CD4-positive, alpha-beta T cell treated with Interleukin-6 at 100 ng/mL for 8 hours (primary cell): ENCODE results near the gene SIVA1.

Source experiments
- DNase-seq: peaks from one replicate; pipeline ENCODE4 v3.0.0-alpha.2; 2020; ENCODE audit warnings: mixed read lengths, low spot score

The SIVA1 gene, protein sequence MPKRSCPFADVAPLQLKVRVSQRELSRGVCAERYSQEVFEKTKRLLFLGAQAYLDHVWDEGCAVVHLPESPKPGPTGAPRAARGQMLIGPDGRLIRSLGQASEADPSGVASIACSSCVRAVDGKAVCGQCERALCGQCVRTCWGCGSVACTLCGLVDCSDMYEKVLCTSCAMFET

GRCh38 chr14:104752735-104753527 is at the start of gene SIVA1:
Gene SIVA1 (plus strand): TSS chr14:104753147. CDS start chr14:104753202, 55 bp downstream.
- DNase-seq, result peak; percentile 99

GRCh38 chr14:104703269-104703668 is 49.7 kb upstream of the SIVA1 start:
- DNase-seq, result no peak

DNA sequence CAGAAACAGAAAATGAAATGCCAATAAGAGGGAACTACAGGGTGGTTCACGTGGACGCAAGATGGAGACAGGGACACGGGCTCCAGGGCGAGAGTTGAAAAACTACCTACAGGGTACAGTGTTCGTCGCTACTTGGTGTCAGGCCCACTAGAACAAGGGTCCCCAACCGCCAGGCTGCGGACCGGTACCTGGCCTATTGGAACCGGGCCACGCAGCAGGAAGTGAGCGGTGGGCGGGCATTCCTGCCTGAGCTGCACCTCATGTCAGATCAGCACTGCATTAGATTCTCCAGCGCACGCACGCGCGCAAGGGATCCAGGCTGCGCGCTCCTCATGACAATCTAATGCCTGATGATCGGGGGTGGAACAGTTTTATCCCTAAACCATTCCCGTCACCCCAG is 48.7 kb upstream of the SIVA1 start:
- no peak for DNase-seq

DNA sequence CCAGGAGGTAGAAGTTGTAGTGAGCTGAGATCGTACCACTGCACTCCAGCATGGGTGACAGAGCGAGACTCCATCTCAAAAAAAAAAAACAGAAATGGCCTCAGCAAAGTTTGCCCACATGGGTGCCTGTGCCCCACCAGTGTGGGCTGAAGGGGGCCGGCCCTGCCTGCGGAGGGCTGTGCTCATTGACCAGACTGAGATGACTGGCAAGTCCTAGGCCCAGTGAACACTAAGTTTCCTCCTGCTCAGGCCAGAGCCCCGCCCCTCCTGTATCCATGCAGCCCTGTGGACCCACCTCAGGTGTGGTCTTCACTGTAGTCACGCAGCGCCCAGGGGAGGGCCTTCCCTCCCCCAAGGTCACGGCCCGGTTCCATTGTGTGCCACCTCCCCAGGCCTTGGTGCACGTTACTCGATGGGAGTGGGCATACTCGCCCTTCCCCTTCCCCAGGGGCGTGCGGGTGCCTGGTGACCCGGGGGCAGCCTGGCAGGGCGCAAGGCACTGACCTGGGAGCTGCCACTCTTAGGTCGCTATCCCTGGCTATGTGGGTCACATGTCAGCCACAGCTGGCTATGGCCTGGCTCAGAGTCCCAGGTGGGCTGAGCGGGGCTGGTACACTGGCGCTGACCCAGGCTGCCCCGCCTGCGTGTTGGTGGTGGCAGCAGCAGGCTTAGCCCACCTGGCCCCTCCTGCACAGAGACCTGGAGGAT is 47.5 kb upstream of the SIVA1 start:
- DNase-seq, result no peak

- DNase-seq, result no peak
These were observed 46.0 kb upstream of the SIVA1 start for GRCh38 chr14:104706733-104707607.

DNA sequence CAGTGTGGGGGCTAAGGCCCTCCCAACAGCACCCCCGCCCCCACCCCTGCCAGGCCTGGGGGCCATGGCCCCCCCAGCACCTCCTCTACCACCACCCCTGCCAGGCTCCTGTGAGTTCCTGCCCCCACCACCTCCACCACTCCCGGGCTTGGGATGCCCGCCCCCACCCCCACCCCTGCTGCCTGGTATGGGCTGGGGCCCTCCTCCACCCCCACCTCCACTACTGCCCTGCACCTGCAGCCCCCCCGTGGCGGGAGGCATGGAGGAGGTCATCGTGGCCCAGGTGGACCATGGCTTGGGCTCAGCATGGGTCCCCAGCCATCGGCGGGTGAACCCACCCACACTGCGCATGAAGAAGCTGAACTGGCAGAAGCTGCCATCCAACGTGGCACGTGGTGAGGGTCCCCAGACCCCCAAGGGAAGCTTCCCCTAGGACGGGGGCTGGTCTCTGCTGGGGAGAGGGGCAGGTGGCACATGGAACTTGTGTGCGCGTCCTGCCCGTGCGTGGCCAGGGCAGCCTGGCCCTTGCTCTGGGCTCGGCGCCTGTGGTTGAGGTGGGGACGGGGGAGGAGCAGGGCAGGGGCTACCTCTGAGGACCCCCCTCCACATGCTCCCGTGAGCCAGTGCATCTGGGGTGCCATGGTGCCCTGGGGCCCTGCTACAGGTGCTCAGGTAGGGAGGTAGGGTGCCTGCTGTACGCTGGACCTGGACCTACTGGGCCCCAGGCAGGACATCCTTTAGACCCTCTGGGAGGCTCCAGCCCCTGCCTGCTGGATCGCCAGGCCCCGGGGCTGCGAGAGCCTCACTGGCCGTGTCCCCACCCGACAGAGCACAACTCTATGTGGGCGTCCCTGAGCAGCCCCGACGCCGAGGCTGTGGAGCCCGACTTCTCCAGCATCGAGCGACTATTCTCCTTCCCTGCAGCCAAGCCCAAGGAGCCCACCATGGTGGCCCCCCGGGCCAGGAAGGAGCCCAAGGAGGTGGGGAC is 45.0 kb upstream of the SIVA1 start:
- DNase-seq, result no peak

DNA sequence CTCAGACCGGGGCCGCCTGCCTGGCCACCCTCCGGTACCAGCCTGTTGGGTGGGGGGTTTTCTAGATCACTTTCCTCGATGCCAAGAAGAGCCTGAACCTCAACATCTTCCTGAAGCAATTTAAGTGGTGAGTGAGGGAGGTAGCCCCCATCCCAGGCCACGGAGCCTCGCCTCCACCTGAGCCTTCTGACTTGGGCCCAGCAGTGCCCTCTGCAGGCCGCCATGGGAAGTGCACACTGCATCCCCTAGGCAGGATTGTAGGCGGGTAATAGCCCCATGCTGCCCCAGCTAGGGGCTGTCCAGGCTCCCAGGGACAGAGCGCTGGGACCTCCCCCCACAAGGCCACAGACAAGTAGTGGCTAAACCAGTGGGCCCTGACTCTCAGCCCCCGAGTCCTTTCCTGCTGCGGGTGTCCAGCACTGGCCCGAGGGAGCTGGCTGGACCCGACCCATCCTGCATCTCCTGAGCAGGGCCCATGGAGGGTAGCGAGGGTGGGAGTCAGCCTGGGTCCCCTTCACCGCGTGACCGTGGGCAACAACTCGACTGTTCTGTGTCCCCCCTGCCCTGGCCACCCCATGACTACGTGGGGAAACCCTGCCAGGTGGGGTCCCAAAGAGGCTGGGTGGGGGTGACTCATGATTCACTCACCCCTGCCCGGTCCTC is 44.2 kb upstream of the SIVA1 start:
- peak; percentile 67 for DNase-seq

GRCh38 chr14:104709387-104710039 is 43.4 kb upstream of the SIVA1 start:
- no peak for DNase-seq

- DNase-seq, result no peak
These were observed 42.7 kb upstream of the SIVA1 start for GRCh38 chr14:104710071-104710735.

DNA sequence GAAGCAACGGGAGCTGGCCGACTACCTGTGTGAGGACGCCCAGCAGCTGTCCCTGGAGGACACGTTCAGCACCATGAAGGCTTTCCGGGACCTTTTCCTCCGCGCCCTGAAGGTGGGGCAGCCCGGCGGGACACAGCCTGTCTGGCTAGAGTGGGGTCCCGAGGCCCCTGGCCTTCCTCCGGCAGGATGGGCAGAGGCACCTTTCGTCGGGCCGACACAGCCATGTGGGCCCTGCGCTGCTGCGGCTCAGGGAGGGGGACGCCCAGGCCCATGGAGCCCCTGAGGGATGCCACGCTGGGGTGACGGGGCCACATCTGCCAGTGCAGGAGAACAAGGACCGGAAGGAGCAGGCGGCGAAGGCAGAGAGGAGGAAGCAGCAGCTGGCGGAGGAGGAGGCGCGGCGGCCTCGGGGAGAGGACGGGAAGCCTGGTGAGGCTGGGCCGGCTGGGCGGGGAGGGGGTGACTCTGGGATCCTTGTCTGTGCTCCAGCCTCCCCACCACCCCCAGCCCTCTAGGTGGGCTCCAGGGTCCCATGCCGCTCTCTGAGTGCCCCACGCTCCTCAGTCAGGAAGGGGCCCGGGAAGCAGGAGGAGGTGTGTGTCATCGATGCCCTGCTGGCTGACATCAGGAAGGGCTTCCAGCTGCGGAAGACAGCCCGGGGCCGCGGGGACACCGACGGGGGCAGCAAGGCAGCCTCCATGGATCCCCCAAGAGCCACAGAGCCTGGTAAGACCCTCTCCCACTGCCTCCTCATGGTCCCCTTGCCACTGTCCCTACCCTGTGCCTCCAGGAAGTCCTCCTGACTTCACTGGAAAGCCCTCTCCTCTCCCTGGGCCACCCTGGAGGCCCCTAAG is 39.8 kb upstream of the SIVA1 start:
- no peak for DNase-seq

- no peak for DNase-seq
These were observed 38.9 kb upstream of the SIVA1 start for GRCh38 chr14:104714066-104714465.

DNA sequence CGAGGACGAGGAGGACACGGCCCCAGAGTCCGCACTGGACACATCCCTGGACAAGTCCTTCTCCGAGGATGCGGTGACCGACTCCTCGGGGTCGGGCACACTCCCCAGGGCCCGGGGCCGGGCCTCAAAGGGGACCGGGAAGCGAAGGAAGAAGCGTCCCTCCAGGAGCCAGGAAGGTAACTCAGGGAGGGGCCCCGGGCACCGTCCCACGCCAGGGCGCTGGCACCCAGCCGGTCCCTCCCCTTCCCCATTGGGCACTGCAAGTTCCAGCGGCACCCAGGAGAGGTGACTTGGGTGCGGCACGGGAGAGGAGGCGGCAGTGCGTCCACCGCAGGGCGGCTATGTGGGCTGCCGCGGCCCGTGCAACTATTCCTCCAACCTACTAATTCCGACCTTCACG is 38.3 kb upstream of the SIVA1 start:
- DNase-seq, result no peak

DNA sequence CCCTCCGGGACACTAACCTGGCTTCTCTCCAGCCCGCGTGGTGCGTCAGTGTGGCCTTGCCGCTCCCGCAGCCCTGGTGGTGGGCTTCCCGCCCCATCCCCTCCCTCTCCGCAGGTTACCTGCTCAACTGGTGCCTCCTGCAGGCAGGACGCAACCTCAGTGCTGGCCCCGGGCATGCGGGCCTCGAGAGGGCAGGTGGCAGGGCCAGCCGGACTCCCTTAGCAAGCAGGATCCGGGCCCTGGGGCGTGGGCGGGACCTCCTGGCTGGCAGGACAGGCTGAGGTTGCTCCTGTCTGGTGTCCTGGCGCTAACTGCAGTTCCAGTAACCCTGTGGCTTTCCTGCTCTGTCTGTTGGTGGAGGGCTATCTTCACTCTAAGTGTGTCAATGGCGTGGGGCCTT is 37.5 kb upstream of the SIVA1 start:
- no peak for DNase-seq

GRCh38 chr14:104715871-104716270 is 37.1 kb upstream of the SIVA1 start:
- no peak for DNase-seq

DNA sequence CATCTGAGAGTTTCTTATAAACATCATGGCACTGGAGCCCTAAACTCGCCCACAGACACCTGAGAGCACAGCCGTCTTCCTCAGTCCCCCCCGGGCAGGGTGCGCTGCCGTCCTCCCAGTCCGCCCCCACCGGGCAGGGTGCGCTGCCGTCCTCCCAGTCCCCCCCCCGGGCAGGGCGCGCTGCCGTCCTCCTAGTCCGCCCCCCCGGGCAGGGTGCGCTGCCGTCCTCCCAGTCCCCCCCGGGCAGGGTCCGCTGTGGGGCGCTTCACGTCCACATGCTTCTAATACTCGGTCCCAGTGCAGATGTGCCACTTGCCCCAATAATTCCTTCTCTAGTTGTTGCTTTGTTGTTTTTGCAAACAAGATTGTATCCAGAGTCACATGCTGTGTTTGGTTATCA is 35.8 kb upstream of the SIVA1 start:
- DNase-seq, result no peak

GRCh38 chr14:104717646-104718045 is 35.3 kb upstream of the SIVA1 start:
- DNase-seq, result no peak

DNA sequence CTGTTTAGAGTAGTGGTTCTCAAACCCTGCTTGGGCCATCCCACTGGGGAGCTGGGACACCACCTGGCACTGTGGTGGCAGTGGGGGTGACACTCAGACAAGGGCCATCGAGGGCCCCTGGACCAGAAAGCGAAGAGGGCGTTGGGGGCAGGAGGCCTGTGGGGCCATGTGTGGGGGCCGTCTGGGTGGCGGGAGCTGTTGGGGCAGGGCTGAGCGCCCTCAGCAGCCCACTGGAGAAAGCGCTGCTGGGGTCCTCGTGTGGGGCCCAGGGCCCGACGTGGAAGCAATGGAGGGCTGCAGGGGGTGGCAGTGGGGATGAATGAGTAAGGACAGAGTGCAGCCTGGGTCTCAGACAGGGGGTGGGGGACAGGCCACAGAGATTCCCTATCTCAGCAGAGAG is 34.8 kb upstream of the SIVA1 start:
- no peak for DNase-seq

- DNase-seq, result no peak
These were observed 34.1 kb upstream of the SIVA1 start for GRCh38 chr14:104718871-104719270.
